ENCODE measurements around the gene DUT. TPM values are rescaled to one million over a fixed set of nuclear protein-coding genes. Genes with fewer than 3 reads are reported as not detected.

DUT gene
- total RNA-seq, 1 experiment from 2014 or later: 224 TPM

GRCh38 chr15:48292458-48292857 is 38.8 kb upstream of the DUT start:
- no peaks in the 10 kb centered on the region for H3K4me1 ChIP-seq (ENCODE audit: insufficient read depth, low read length, poor library complexity, severe bottlenecking)
- ChIA-PET CTCF (no interaction called here), POLR2A (ENCODE audit: low non-redundant PET) (no interaction called here)
- DNase-seq (ENCODE audit: low spot score): no peak
- H3K9me3 ChIP-seq (ENCODE audit: low read depth, low read length, poor library complexity, severe bottlenecking): no peaks in the 10 kb centered on the region
- no peaks in the 10 kb centered on the region for H3K36me3 ChIP-seq (ENCODE audit: insufficient read depth, low read length, poor library complexity, severe bottlenecking)
- TF ChIP-seq, protein P1, sequence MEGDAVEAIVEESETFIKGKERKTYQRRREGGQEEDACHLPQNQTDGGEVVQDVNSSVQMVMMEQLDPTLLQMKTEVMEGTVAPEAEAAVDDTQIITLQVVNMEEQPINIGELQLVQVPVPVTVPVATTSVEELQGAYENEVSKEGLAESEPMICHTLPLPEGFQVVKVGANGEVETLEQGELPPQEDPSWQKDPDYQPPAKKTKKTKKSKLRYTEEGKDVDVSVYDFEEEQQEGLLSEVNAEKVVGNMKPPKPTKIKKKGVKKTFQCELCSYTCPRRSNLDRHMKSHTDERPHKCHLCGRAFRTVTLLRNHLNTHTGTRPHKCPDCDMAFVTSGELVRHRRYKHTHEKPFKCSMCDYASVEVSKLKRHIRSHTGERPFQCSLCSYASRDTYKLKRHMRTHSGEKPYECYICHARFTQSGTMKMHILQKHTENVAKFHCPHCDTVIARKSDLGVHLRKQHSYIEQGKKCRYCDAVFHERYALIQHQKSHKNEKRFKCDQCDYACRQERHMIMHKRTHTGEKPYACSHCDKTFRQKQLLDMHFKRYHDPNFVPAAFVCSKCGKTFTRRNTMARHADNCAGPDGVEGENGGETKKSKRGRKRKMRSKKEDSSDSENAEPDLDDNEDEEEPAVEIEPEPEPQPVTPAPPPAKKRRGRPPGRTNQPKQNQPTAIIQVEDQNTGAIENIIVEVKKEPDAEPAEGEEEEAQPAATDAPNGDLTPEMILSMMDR (conservative IDR thresholded peaks at IDR 0.05; ENCODE audit: low read depth, low read length): no peak
- no peak for TF ChIP-seq EZH2 (IDR thresholded peaks at IDR 0.05; ENCODE audit: borderline replicate concordance, low read depth, low read length, poor library complexity, severe bottlenecking)
- no peak overlapping the region for H3K4me3 ChIP-seq (ENCODE audit: low read depth, low read length, poor library complexity, severe bottlenecking)
- intact Hi-C loops (cut with micrococcal nuclease; ENCODE audit: unreplicated experiment): no loop called here
- no peaks in the 10 kb centered on the region for H3K27me3 ChIP-seq (replicated peaks; ENCODE audit: insufficient read depth, low read depth, low read length, poor library complexity)
- no TSS peak for BruUV-seq (replicated peaks)
- H3K27ac ChIP-seq (ENCODE audit: low read depth, low read length, poor library complexity, severe bottlenecking): no peak overlapping the region

DNA sequence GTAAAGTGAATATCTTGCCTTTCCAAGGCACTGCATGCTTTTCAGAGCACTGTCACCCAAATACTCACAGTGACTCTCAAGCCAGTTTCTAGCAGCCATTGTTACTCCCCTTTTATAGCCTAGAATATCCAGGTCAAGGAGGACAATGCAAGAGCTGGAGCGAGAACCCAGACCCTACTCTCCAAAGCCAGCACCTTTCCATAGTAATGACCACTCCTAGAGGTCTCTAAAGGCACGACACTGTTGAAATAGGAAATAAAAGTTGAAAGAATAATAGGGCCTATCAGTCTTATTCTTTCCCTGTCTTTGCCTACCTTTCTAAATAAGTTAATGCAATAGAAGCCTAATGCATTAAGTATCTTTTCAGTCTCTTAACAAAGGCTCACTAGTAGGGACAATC is 33.6 kb upstream of the DUT start:
- no peak for DNase-seq (ENCODE audit: low spot score)
- intact Hi-C loops (cut with micrococcal nuclease; ENCODE audit: unreplicated experiment): no loop called here
- no peak for TF ChIP-seq EZH2 (IDR thresholded peaks at IDR 0.05; ENCODE audit: borderline replicate concordance, low read depth, low read length, poor library complexity, severe bottlenecking)
- TF ChIP-seq, protein P1 (conservative IDR thresholded peaks at IDR 0.05; ENCODE audit: low read depth, low read length): no peak
- CTCF ChIA-PET: interaction anchor here (0.6 kb wide), 1 partner anchor 799 kb away, joined by 3 read pairs; no protein-coding TSS in a partner anchor
- Histone ChIP-seq H3K4me1 (ENCODE audit: insufficient read depth, low read length, poor library complexity, severe bottlenecking) (no peaks in the 10 kb centered on the region), H3K4me3 (ENCODE audit: low read depth, low read length, poor library complexity, severe bottlenecking) (no peak overlapping the region), H3K27ac (ENCODE audit: low read depth, low read length, poor library complexity, severe bottlenecking) (no peak overlapping the region), H3K36me3 (ENCODE audit: insufficient read depth, low read length, poor library complexity, severe bottlenecking) (no peaks in the 10 kb centered on the region), H3K9me3 (ENCODE audit: low read depth, low read length, poor library complexity, severe bottlenecking) (no peaks in the 10 kb centered on the region), H3K27me3 (replicated peaks; ENCODE audit: insufficient read depth, low read depth, low read length, poor library complexity) (no peaks in the 10 kb centered on the region)
- no TSS peak for BruUV-seq (replicated peaks)
- POLR2A ChIA-PET (ENCODE audit: low non-redundant PET): no interaction called here

- no TSS peak for BruUV-seq (replicated peaks)
- TF ChIP-seq EZH2 (IDR thresholded peaks at IDR 0.05; ENCODE audit: borderline replicate concordance, low read depth, low read length, poor library complexity, severe bottlenecking): no peak
- TF ChIP-seq, protein P1 (conservative IDR thresholded peaks at IDR 0.05; ENCODE audit: low read depth, low read length): no peak
- H3K27me3 ChIP-seq (replicated peaks; ENCODE audit: insufficient read depth, low read depth, low read length, poor library complexity): no peaks in the 10 kb centered on the region
- H3K27ac ChIP-seq (ENCODE audit: low read depth, low read length, poor library complexity, severe bottlenecking): no peak overlapping the region
- intact Hi-C loops (cut with micrococcal nuclease; ENCODE audit: unreplicated experiment): no loop called here
- no peaks in the 10 kb centered on the region for H3K36me3 ChIP-seq (ENCODE audit: insufficient read depth, low read length, poor library complexity, severe bottlenecking)
- DNase-seq (ENCODE audit: low spot score): no peak
- CTCF ChIA-PET: no interaction called here
- no peaks in the 10 kb centered on the region for H3K9me3 ChIP-seq (ENCODE audit: low read depth, low read length, poor library complexity, severe bottlenecking)
- H3K4me1 ChIP-seq (ENCODE audit: insufficient read depth, low read length, poor library complexity, severe bottlenecking): no peaks in the 10 kb centered on the region
- POLR2A ChIA-PET (ENCODE audit: low non-redundant PET): no interaction called here
- H3K4me3 ChIP-seq (ENCODE audit: low read depth, low read length, poor library complexity, severe bottlenecking): no peak overlapping the region
Measured at GRCh38 chr15:48298914-48299313, 32.3 kb upstream of the DUT start.

Measured in A673 (cell line).